HUES6 (cell line): Measurements from ENCODE around the gene RPS6KA5.
"Not testable (repeated sequence)": the region's sequence is repeated elsewhere in the genome, so short reads cannot be mapped to it uniquely, and the experiment has no call there.

Experiments used
- H3K27ac ChIP-seq: 2 replicates; pipeline ENCODE4 v1.7.0; 2013; ENCODE audit warnings: low read depth, mild to moderate bottlenecking, low read length, inconsistent platforms
- H3K27me3 ChIP-seq: 2 replicates; pipeline ENCODE4 v1.6.1; 2013; ENCODE audit warnings: low read length; ENCODE audit not compliant: control insufficient read depth, insufficient read depth
- H3K36me3 ChIP-seq: 2 replicates; pipeline ENCODE4 v1.6.1; 2013; ENCODE audit warnings: low read length; ENCODE audit not compliant: control insufficient read depth, insufficient read depth
- H3K4me1 ChIP-seq: 2 replicates; pipeline ENCODE4 v1.6.1; 2013; ENCODE audit warnings: low read length; ENCODE audit not compliant: control insufficient read depth, insufficient read depth
- H3K4me3 ChIP-seq: 2 replicates; pipeline ENCODE4 v1.5.1; 2013; ENCODE audit warnings: low read depth, low read length
- H3K9ac ChIP-seq: one replicate; pipeline ENCODE4 v1.6.1; 2013; ENCODE audit warnings: mild to moderate bottlenecking, low read length
- H3K9me3 ChIP-seq: 2 replicates; pipeline ENCODE4 v1.6.1; 2013; ENCODE audit warnings: low read depth, low read length; ENCODE audit not compliant: control insufficient read depth, insufficient read depth

Gene RPS6KA5

GRCh38 chr14:91027561-91027960, 32.9 kb downstream of the RPS6KA5 start:
- Histone ChIP-seq H3K36me3 (no peaks in the 10 kb centered on the region), H3K27ac (no peak overlapping the region), H3K4me1 (peaks cover 13% of the 10 kb centered on the region), H3K9me3 (no peaks in the 10 kb centered on the region), H3K9ac (no peak overlapping the region), H3K4me3 (no peak overlapping the region), H3K27me3 (no peaks in the 10 kb centered on the region)

DNA sequence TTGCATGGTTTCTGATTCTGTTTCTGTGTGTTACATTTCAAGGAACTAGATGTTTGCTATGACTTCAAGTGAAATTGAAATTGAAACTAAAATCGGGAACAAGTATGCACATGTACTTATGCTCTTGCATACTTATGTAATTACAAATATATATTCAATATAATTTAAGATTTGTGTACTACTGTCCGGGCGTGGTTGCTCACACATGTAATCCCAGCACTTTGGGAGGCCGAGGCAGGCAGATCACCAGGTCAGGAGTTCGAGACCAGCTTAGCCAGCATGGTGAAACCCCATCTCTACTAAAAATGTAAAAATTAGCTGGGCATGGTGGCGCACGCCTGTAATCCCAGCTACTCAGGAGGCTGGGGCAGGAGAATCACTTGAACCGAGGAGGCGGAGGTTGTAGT, 37.8 kb downstream of the RPS6KA5 start:
- not testable (repeated sequence) for H3K27ac ChIP-seq, H3K9ac ChIP-seq, H3K27me3 ChIP-seq, H3K36me3 ChIP-seq, H3K4me3 ChIP-seq, H3K4me1 ChIP-seq, H3K9me3 ChIP-seq

DNA sequence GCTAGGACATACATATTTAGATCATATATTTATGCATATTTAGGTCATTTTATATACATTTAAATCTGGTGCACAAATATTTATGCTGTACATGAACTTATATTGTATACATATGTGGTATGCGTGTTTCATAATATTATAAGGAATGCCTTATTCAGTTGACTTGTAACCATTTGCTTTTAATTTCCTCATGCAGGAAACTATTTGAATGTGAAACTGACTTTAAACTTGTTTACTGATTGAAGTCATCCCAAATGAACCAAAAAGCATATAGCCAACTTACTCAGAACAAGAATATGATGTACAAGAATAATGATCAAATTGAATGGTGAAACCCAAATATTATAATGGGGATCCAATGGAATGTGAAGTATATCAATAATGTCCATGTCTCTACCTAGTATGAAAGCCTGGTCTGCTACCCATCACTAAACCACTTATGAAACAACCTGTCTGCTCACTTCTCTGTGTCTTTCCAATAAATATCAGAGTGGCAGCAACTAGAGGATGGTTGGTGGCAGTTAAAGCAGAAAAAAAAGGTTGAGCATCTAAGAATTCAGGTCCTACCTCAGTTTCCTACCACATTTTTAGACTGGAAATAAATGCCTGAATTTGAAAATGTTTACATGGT, 38.3 kb downstream of the RPS6KA5 start:
- Histone ChIP-seq H3K4me3 (no peak overlapping the region), H3K9me3 (no peaks in the 10 kb centered on the region), H3K36me3 (no peaks in the 10 kb centered on the region), H3K27me3 (no peaks in the 10 kb centered on the region), H3K27ac (no peak overlapping the region), H3K9ac (no peak overlapping the region), H3K4me1 (no peaks in the 10 kb centered on the region)

- Histone ChIP-seq H3K4me3 (no peak overlapping the region), H3K4me1 (no peaks in the 10 kb centered on the region), H3K9ac (no peak overlapping the region), H3K9me3 (no peaks in the 10 kb centered on the region), H3K27ac (no peak overlapping the region), H3K27me3 (no peaks in the 10 kb centered on the region), H3K36me3 (no peaks in the 10 kb centered on the region)
Measured at GRCh38 chr14:91021115-91021514, 39.3 kb downstream of the RPS6KA5 start.

- H3K4me1 ChIP-seq = no peaks in the 10 kb centered on the region
- H3K27me3 ChIP-seq = no peaks in the 10 kb centered on the region
- H3K36me3 ChIP-seq = no peaks in the 10 kb centered on the region
- no peaks in the 10 kb centered on the region for H3K9me3 ChIP-seq
- no peak overlapping the region for H3K27ac ChIP-seq
- no peak overlapping the region for H3K4me3 ChIP-seq
- H3K9ac ChIP-seq = no peak overlapping the region
Measured at GRCh38 chr14:91019673-91020072, 40.8 kb downstream of the RPS6KA5 start.

DNA sequence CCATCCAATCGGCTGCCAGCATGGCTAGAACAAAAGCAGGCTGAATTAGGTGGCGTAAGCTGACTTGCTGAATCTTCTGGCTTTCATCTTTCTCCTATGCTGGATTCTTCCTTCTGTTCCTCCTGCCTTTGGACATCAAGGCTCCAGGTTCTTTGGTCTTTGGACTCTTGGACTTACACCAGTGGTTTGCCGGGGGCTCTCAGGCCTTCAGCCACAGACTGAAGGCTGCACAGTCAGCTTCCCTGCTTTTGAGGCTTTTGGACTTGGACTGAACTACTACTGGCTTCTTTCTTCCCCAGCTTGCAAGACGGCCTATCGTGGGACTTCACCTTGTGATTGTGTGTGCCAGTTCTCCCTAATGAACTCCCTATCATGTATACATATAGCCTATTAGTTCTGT, 42.0 kb downstream of the RPS6KA5 start:
- Histone ChIP-seq H3K27ac (no peak overlapping the region), H3K9ac (no peak overlapping the region), H3K36me3 (no peaks in the 10 kb centered on the region), H3K4me1 (no peaks in the 10 kb centered on the region), H3K27me3 (no peaks in the 10 kb centered on the region), H3K4me3 (no peak overlapping the region), H3K9me3 (no peaks in the 10 kb centered on the region)

GRCh38 chr14:91016800-91017410, 43.5 kb downstream of the RPS6KA5 start:
- Histone ChIP-seq H3K9me3 (no peaks in the 10 kb centered on the region), H3K9ac (no peak overlapping the region), H3K4me1 (no peaks in the 10 kb centered on the region), H3K36me3 (no peaks in the 10 kb centered on the region), H3K27ac (no peak overlapping the region), H3K27me3 (no peaks in the 10 kb centered on the region), H3K4me3 (no peak overlapping the region)

DNA sequence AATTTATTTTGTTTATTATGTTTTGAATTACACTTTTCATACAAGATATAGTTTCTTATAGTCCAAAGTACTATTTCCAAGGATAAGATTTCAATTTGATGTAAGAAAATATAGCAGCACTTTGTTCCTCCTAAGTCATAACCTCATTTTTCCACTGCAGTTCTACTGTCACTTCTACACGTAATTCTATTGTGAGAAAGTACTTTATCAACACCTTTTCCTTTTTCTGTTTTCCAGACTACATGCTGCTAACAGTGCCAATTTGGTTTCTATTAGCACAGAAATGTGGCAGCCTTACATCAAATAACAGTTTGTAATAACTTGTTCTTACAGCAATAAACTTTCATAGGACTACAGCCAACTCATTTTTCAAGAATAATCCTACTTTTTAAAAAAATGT, 45.0 kb downstream of the RPS6KA5 start:
- H3K27me3 ChIP-seq = no peaks in the 10 kb centered on the region
- no peak overlapping the region for H3K9ac ChIP-seq
- no peak overlapping the region for H3K4me3 ChIP-seq
- H3K4me1 ChIP-seq = no peaks in the 10 kb centered on the region
- no peak overlapping the region for H3K27ac ChIP-seq
- H3K36me3 ChIP-seq = no peaks in the 10 kb centered on the region
- no peaks in the 10 kb centered on the region for H3K9me3 ChIP-seq

DNA sequence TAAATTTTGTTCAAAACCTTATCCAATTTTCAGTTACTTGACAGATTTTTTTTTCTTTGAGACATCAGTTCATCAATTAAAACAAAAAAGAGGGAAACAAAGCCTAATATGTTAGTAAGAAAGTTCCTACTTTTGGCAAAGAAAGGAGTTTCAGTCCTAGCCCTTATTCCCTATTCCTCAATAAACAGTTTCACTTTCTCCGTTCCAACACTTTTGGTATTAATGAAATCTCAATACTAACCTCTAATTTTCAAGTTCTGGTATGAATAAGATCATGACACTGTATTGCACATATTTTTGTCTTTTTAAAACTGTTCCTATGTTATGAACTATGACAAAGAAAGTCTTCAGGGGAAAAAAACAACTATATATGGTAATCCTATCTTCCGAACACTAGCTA, 48.4 kb downstream of the RPS6KA5 start:
- H3K9ac ChIP-seq = no peak overlapping the region
- H3K4me3 ChIP-seq = no peak overlapping the region
- no peaks in the 10 kb centered on the region for H3K27me3 ChIP-seq
- no peaks in the 10 kb centered on the region for H3K4me1 ChIP-seq
- H3K36me3 ChIP-seq = no peaks in the 10 kb centered on the region
- no peak overlapping the region for H3K27ac ChIP-seq
- no peaks in the 10 kb centered on the region for H3K9me3 ChIP-seq

GRCh38 chr14:91010153-91010533, 50.3 kb downstream of the RPS6KA5 start:
- Histone ChIP-seq H3K27ac (no peak overlapping the region), H3K4me3 (no peak overlapping the region), H3K9ac (no peak overlapping the region), H3K27me3 (no peaks in the 10 kb centered on the region), H3K36me3 (no peaks in the 10 kb centered on the region), H3K9me3 (no peaks in the 10 kb centered on the region), H3K4me1 (no peaks in the 10 kb centered on the region)

- Histone ChIP-seq H3K9me3 (no peaks in the 10 kb centered on the region), H3K9ac (no peak overlapping the region), H3K36me3 (no peaks in the 10 kb centered on the region), H3K4me3 (no peak overlapping the region), H3K27me3 (no peaks in the 10 kb centered on the region), H3K4me1 (no peaks in the 10 kb centered on the region), H3K27ac (no peak overlapping the region)
Measured at GRCh38 chr14:91009501-91010152, 50.8 kb downstream of the RPS6KA5 start.
